GM23248 (cell line): Measurements from ENCODE around the gene ACTR3C. TPM values are rescaled to one million over a fixed set of nuclear protein-coding genes. Genes with fewer than 3 reads are reported as not detected.

Source experiments
- DNase-seq: peaks from one replicate; pipeline ENCODE4 v3.0.0-alpha.2; 2015
- H2AFZ ChIP-seq: fragments of 200-600 bp; sonication (generic); 2 replicates; pipeline ENCODE4 v1.6.1; 2016; ENCODE audit warnings: antibody characterized with exemption
- H3F3A ChIP-seq: fragments of 200-600 bp; sonication (generic); 2 replicates; pipeline ENCODE4 v1.6.1; 2016; ENCODE audit warnings: mild to moderate bottlenecking, antibody characterized with exemption, mixed run types; ENCODE audit not compliant: insufficient read depth
- H3K27ac ChIP-seq: fragments of 200-600 bp; sonication (generic); 2 replicates; pipeline ENCODE4 v1.5.1; 2016; ENCODE audit warnings: mild to moderate bottlenecking
- H3K27me3 ChIP-seq: fragments of 200-600 bp; sonication (generic); replicated peaks from 2 replicates; pipeline ENCODE4 v1.6.1; 2016; ENCODE audit warnings: mild to moderate bottlenecking; ENCODE audit not compliant: insufficient read depth
- H3K36me3 ChIP-seq: fragments of 200-600 bp; sonication (generic); 2 replicates; pipeline ENCODE4 v1.6.1; 2016; ENCODE audit warnings: low read depth, mild to moderate bottlenecking
- H3K4me1 ChIP-seq: fragments of 200-600 bp; sonication (generic); 2 replicates; pipeline ENCODE4 v1.6.1; 2016; ENCODE audit warnings: mild to moderate bottlenecking; ENCODE audit not compliant: insufficient read depth
- H3K4me2 ChIP-seq: fragments of 200-600 bp; sonication (generic); one replicate; pipeline ENCODE4 v1.6.1; 2016; ENCODE audit warnings: mild to moderate bottlenecking; ENCODE audit not compliant: unreplicated experiment
- H3K4me3 ChIP-seq: fragments of 200-600 bp; sonication (generic); 2 replicates; pipeline ENCODE4 v1.5.1; 2016; ENCODE audit warnings: mild to moderate bottlenecking
- H3K79me2 ChIP-seq: fragments of 200-600 bp; sonication (generic); 2 replicates; pipeline ENCODE4 v1.6.1; 2016; ENCODE audit warnings: mild to moderate bottlenecking; ENCODE audit not compliant: insufficient read depth
- H3K9ac ChIP-seq: fragments of 200-600 bp; sonication (generic); 2 replicates; pipeline ENCODE4 v1.6.1; 2016; ENCODE audit warnings: mild to moderate bottlenecking
- H3K9me2 ChIP-seq: fragments of 200-600 bp; sonication (generic); 2 replicates; pipeline ENCODE4 v1.6.1; 2016; ENCODE audit warnings: mixed run types, mild to moderate bottlenecking, moderate library complexity; ENCODE audit not compliant: insufficient read depth
- H3K9me3 ChIP-seq: fragments of 200-600 bp; sonication (generic); one replicate; pipeline ENCODE4 v1.6.1; 2017; ENCODE audit warnings: low read depth
- H4K20me1 ChIP-seq: fragments of 200-600 bp; sonication (generic); 2 replicates; pipeline ENCODE4 v1.6.0; 2016; ENCODE audit not compliant: insufficient read depth
- EZH2 ChIP-seq: fragments of 200-600 bp; sonication (generic); IDR thresholded peaks from 2 replicates; pipeline ENCODE4 v1.6.1; 2018; ENCODE audit warnings: antibody characterized with exemption, mild to moderate bottlenecking; ENCODE audit not compliant: insufficient read depth, poor library complexity, severe bottlenecking
- EZH2phosphoT487 ChIP-seq: fragments of 200-600 bp; sonication (generic); IDR thresholded peaks from 2 replicates; pipeline ENCODE4 v1.6.1; 2018; ENCODE audit warnings: antibody characterized with exemption, moderate library complexity, mild to moderate bottlenecking, low read depth; ENCODE audit not compliant: insufficient read depth
- WGBS, 2 experiments: methylation state at CpG; one replicate each; pipeline ENCODE4 v1.1.6; 2015 to 2017; ENCODE audit warnings: low lambda C conversion rate in 2 of 2, low coverage in 1 of 2; ENCODE audit errors: missing lambda C conversion rate in 2 of 2; 5-methylcytosine and 5-hydroxymethylcytosine counted together
- in situ Hi-C: fragments of 300-500 bp; cut with MboI; formaldehyde crosslinking; loops from 2 replicates; pipeline ENCODE4 v1.15.0; 2020
- polyA plus RNA-seq: library from polyadenylated mRNA; unstranded; fragments of >200 nt; fragmentation: Nextera tagmentation; extraction: Ambion mirVana; gene quantifications from 2 replicates; pipeline ENCODE4 v1.2.1, GENCODE V29; 2016
- total RNA-seq: library from RNA; depleted of rRNA; stranded (reverse); fragments of >200 nt; shearing (Covaris generic); gene quantifications from 2 replicates; pipeline ENCODE4 v1.2.3, GENCODE V29; 2014

The ACTR3C gene
- total and polyA plus RNA-seq, 2 experiments from 2014 or later, result not detected

GRCh38 chr7:150357771-150358427 is 34.6 kb upstream of the ACTR3C start:
- DNase-seq, result no peak
- Histone ChIP-seq H4K20me1 (no peaks in the 10 kb centered on the region), H3K4me1 (no peaks in the 10 kb centered on the region), H3K27ac (no peak overlapping the region), H3K36me3 (no peaks in the 10 kb centered on the region), H3K79me2 (no peaks in the 10 kb centered on the region), H3K9ac (no peak overlapping the region), H3K9me3 (no peaks in the 10 kb centered on the region), H3K27me3 (no peaks in the 10 kb centered on the region), H2AFZ (peak overlapping the region; percentile 34; the same call in 1 of the 2 replicates), H3K9me2 (no peaks in the 10 kb centered on the region), H3K4me2 (no peak overlapping the region), H3K4me3 (no peak overlapping the region), H3F3A (no peaks in the 10 kb centered on the region)
- 78 to 81% methylated on average over 13 of the region's 13 CpGs for WGBS, 2 experiments
- in situ Hi-C loops, result no loop called here
- TF ChIP-seq EZH2phosphoT487, result no peak
- no peak for TF ChIP-seq EZH2

GRCh38 chr7:150357270-150357669 is 33.9 kb upstream of the ACTR3C start:
- DNase-seq, result no peak
- Histone ChIP-seq H2AFZ (peak overlapping the region; percentile 34; the same call in 1 of the 2 replicates), H3K27ac (no peak overlapping the region), H4K20me1 (no peaks in the 10 kb centered on the region), H3K9ac (no peak overlapping the region), H3F3A (no peaks in the 10 kb centered on the region), H3K36me3 (no peaks in the 10 kb centered on the region), H3K9me3 (no peaks in the 10 kb centered on the region), H3K4me3 (no peak overlapping the region), H3K27me3 (no peaks in the 10 kb centered on the region), H3K4me1 (no peaks in the 10 kb centered on the region), H3K4me2 (no peak overlapping the region), H3K79me2 (no peaks in the 10 kb centered on the region), H3K9me2 (no peaks in the 10 kb centered on the region)
- in situ Hi-C loops, result no loop called here
- TF ChIP-seq EZH2phosphoT487 (no peak), EZH2 (no peak)
- WGBS, 2 experiments, result 45 to 47% methylated on average over 9 of the region's 9 CpGs

GRCh38 chr7:150356265-150356897 is 33.0 kb upstream of the ACTR3C start:
- H3K9ac ChIP-seq, result no peak overlapping the region
- H3K36me3 ChIP-seq, result no peaks in the 10 kb centered on the region
- no peaks in the 10 kb centered on the region for H3K79me2 ChIP-seq
- H3K9me3 ChIP-seq, result no peaks in the 10 kb centered on the region
- TF ChIP-seq EZH2, result no peak
- no peak for TF ChIP-seq EZH2phosphoT487
- H3K27ac ChIP-seq, result no peak overlapping the region
- H3K4me1 ChIP-seq, result no peaks in the 10 kb centered on the region
- no peak overlapping the region for H3K4me2 ChIP-seq
- H3K27me3 ChIP-seq, result no peaks in the 10 kb centered on the region
- H4K20me1 ChIP-seq, result no peaks in the 10 kb centered on the region
- DNase-seq, result peak; percentile 48
- WGBS, 2 experiments, result 22 to 30% methylated on average over 6 of the region's 6 CpGs
- H3F3A ChIP-seq, result no peaks in the 10 kb centered on the region
- no peak overlapping the region for H3K4me3 ChIP-seq
- in situ Hi-C loops, result no loop called here
- no peaks in the 10 kb centered on the region for H3K9me2 ChIP-seq
- peak overlapping the region; percentile 49 for H2AFZ ChIP-seq

GRCh38 chr7:150355666-150356059 is 32.3 kb upstream of the ACTR3C start:
- in situ Hi-C loops, result no loop called here

More at GRCh38 chr7:150355666-150356059, 32.3 kb upstream of the ACTR3C start:
- Histone ChIP-seq H3K4me2 (no peak overlapping the region), H3K4me3 (no peak overlapping the region), H3K9ac (no peak overlapping the region), H3K36me3 (no peaks in the 10 kb centered on the region), H3K9me3 (no peaks in the 10 kb centered on the region), H3K4me1 (no peaks in the 10 kb centered on the region), H2AFZ (no peak overlapping the region), H3K9me2 (no peaks in the 10 kb centered on the region), H3K27ac (no peak overlapping the region), H3K79me2 (no peaks in the 10 kb centered on the region), H4K20me1 (no peaks in the 10 kb centered on the region), H3K27me3 (no peaks in the 10 kb centered on the region), H3F3A (no peaks in the 10 kb centered on the region)
- WGBS, 2 experiments, result 53 to 63% methylated on average over 1 of the region's 1 CpG
- no peak for DNase-seq
- no peak for TF ChIP-seq EZH2
- TF ChIP-seq EZH2phosphoT487, result no peak
